ENCODE measurements around the gene FGD1.

FGD1 gene

DNA sequence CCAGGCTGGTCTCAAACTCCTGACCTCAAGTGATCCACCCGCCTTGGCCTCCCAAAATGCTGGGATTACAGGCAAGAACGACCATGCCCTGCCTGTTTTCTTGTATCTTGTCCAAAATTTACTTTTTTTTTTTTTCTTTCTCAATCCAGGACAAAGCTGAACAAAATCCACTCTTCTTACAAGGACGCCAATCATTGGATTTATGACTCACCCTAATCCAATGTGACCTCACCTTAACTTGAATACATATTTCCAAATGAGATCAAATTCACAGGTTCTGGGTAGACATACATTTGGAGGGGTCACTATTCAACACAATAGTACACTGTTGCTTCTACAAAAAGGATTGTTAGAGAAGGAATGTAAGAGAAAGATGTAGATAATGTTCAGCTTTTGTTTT is 73.9 kb downstream of the FGD1 start:
- DNase-seq (ENCODE audit: low read depth, low spot score): no peak
- Histone ChIP-seq H3K4me3 (no peak overlapping the region), H3K9me3 (ENCODE audit: low read depth, low read length) (no peaks in the 10 kb centered on the region), H3K36me3 (ENCODE audit: insufficient read depth, low read length) (no peaks in the 10 kb centered on the region), H3K27ac (no peak overlapping the region), H3K9ac (ENCODE audit: insufficient read length) (no peak overlapping the region)
- TF ChIP-seq FOXP2 (optimal IDR thresholded peaks at IDR 0.05; ENCODE audit: control extremely low read depth, extremely low read length, insufficient read depth) (no peak), POLR2AphosphoS5 (IDR thresholded peaks at IDR 0.05; ENCODE audit: borderline replicate concordance, low read depth, low read length) (no peak), EZH2 (IDR thresholded peaks at IDR 0.05) (no peak)

DNA sequence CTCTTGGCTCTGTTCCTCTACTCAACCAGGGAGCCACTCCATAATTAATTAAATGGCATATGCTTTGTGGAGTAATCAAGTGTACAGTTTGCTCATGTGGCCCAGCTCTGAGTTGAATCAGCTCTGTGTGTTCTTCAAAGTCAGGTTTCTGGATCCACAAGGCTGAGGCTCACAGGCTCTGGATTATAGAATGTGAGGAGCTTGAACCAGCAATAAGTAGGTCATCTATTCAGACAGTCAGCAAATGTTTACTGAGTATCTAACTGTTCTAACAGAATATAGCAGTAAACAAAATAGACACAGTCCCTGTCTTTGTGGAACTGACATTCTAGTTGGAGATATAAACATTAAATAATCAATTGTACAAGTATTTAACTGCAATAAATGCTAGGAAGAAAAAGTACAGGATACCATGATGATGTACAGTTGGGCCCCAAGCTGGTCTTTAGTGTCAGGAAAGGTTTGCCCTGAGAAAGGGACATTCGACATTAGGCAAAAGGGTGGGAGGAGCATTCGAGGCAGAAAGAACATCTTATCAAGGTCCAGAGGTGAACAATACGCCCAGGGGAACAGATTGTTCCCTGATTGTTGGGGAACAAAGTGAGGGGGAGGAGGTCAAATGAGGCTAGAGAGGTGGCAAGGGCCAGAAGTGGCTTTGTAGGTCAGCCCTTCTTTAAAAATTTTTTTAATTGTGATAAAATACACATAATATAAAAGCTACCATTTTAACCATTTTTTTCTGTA is 76.3 kb downstream of the FGD1 start:
- H3K9me3 ChIP-seq (ENCODE audit: low read depth, low read length): no peaks in the 10 kb centered on the region
- H3K27ac ChIP-seq: no peak overlapping the region
- H3K4me3 ChIP-seq: no peak overlapping the region
- no peaks in the 10 kb centered on the region for H3K36me3 ChIP-seq (ENCODE audit: insufficient read depth, low read length)
- TF ChIP-seq FOXP2 (optimal IDR thresholded peaks at IDR 0.05; ENCODE audit: control extremely low read depth, extremely low read length, insufficient read depth): no peak
- TF ChIP-seq POLR2AphosphoS5 (IDR thresholded peaks at IDR 0.05; ENCODE audit: borderline replicate concordance, low read depth, low read length): no peak
- TF ChIP-seq EZH2 (IDR thresholded peaks at IDR 0.05): no peak
- no peak overlapping the region for H3K9ac ChIP-seq (ENCODE audit: insufficient read length)
- no peak for DNase-seq (ENCODE audit: low read depth, low spot score)

DNA sequence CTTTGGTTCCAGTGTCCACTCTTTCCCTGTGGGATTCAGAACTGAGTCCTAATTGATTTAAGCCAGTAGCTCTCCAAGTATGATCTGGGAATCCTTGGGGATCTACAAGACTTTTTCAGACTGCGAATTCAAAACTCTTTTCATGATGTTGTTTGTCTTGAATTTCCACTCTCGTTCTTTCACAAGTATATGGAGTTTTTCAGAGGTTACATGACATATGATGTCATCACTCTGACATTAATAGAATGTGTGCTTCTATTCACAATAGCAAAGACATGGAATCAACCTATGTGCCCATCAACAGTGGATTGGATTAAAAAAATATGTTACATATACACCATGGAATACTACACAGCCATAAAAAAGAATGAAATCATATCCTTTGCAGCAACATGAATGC is 79.1 kb downstream of the FGD1 start:
- TF ChIP-seq EZH2 (IDR thresholded peaks at IDR 0.05): no peak
- TF ChIP-seq POLR2AphosphoS5 (IDR thresholded peaks at IDR 0.05; ENCODE audit: borderline replicate concordance, low read depth, low read length): no peak
- TF ChIP-seq FOXP2 (optimal IDR thresholded peaks at IDR 0.05; ENCODE audit: control extremely low read depth, extremely low read length, insufficient read depth): no peak
- Histone ChIP-seq H3K36me3 (ENCODE audit: insufficient read depth, low read length) (no peaks in the 10 kb centered on the region), H3K27ac (no peak overlapping the region), H3K4me3 (no peak overlapping the region), H3K9me3 (ENCODE audit: low read depth, low read length) (no peaks in the 10 kb centered on the region), H3K9ac (ENCODE audit: insufficient read length) (no peak overlapping the region)
- DNase-seq (ENCODE audit: low read depth, low spot score): no peak

DNA sequence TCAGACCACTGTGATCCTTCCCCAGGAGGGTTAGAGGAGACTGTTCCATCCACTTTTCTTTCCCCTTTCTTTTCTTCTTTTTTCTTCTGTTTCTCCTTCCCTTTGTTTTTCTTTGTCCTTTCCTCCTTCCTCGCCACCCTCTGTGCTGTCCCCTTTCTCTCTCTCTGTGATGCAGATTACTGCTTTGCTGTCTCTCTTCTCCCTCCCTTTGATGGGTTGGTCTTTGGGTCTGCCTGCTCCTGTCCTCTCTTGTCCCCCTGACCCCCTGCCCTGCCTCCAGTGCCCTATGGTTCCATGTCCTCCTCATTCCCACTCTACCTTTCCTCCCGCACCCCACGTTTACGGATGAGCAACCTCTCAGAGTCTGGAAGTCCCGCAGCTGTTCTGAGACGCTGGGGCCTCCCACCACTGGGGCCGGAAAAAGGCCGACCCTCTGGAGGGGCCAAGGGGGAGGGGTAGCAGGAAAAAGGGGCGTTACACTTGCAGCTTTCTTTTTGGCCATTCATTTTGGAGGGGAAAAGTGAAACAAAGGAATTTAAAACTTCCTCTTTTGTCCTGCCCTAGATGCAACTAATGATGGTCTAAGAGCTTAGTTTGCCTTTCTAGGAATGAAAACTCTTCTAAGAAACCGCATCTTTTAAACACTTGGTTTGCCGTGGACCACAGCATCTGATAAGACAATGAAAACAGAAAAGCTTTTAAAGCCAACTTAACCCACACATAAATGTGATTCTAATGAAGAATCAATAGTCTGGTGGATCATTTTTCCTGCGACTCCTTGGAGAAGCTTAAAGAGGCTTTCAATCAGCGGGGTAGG is 80.3 kb downstream of the FGD1 start:
- no peak overlapping the region for H3K27ac ChIP-seq

DNA sequence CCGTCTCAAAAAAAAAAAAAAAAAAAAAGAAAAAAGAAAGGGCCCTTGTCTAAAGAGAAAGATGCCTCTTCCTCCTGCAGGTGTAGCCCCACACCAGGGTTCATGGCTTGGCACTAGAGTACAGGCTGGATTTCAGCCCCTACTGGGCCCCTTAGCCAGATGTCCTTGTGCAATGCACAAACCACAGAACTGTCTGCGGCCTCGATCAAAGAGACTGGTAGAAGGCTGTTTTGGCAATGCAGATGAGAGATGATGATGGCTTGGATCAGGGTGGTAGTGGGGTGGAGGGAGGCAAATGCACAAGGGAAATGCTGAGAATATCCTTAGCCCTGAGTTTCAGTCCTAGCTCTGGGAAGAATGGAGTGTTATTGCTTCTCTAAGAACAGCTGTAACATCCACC is 82.3 kb downstream of the FGD1 start:
- no peaks in the 10 kb centered on the region for H3K36me3 ChIP-seq (ENCODE audit: insufficient read depth, low read length)
- no peak overlapping the region for H3K27ac ChIP-seq
- H3K9ac ChIP-seq (ENCODE audit: insufficient read length): no peak overlapping the region
- no peak for TF ChIP-seq FOXP2 (optimal IDR thresholded peaks at IDR 0.05; ENCODE audit: control extremely low read depth, extremely low read length, insufficient read depth)
- no peak for TF ChIP-seq POLR2AphosphoS5 (IDR thresholded peaks at IDR 0.05; ENCODE audit: borderline replicate concordance, low read depth, low read length)
- no peak for TF ChIP-seq EZH2 (IDR thresholded peaks at IDR 0.05)
- no peak overlapping the region for H3K4me3 ChIP-seq
- no peaks in the 10 kb centered on the region for H3K9me3 ChIP-seq (ENCODE audit: low read depth, low read length)
- no peak for DNase-seq (ENCODE audit: low read depth, low spot score)

More for the DNA sequence above, 80.3 kb downstream of the FGD1 start:
- H3K9ac ChIP-seq (ENCODE audit: insufficient read length): no peak overlapping the region
- no peak for DNase-seq (ENCODE audit: low read depth, low spot score)
- no peak for TF ChIP-seq POLR2AphosphoS5 (IDR thresholded peaks at IDR 0.05; ENCODE audit: borderline replicate concordance, low read depth, low read length)
- no peak for TF ChIP-seq FOXP2 (optimal IDR thresholded peaks at IDR 0.05; ENCODE audit: control extremely low read depth, extremely low read length, insufficient read depth)
- no peak for TF ChIP-seq EZH2 (IDR thresholded peaks at IDR 0.05)
- no peaks in the 10 kb centered on the region for H3K36me3 ChIP-seq (ENCODE audit: insufficient read depth, low read length)
- no peaks in the 10 kb centered on the region for H3K9me3 ChIP-seq (ENCODE audit: low read depth, low read length)
- H3K4me3 ChIP-seq: no peak overlapping the region

DNA sequence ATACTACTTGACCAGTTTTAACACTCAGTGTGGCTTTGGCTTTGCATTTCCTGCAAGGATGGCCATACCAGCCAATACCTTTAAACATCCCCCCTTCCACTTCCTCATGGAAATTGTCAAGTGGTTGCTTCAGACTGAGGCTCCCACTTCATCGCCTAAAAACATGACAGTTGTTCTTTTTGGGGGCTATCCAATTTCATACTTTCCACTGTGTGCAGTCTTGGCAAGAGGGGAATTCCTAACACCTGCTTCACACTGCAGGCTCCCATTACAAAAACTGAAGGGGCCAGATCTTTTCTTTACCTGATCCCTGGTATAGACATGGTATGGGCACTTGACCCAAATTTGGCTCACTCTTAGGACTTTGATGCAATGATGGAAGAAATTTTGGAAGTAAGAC is 84.3 kb downstream of the FGD1 start:
- no peak for DNase-seq (ENCODE audit: low read depth, low spot score)
- Histone ChIP-seq H3K9me3 (ENCODE audit: low read depth, low read length) (no peaks in the 10 kb centered on the region), H3K27ac (no peak overlapping the region), H3K36me3 (ENCODE audit: insufficient read depth, low read length) (no peaks in the 10 kb centered on the region), H3K4me3 (no peak overlapping the region), H3K9ac (ENCODE audit: insufficient read length) (no peak overlapping the region)
- no peak for TF ChIP-seq FOXP2 (optimal IDR thresholded peaks at IDR 0.05; ENCODE audit: control extremely low read depth, extremely low read length, insufficient read depth)
- no peak for TF ChIP-seq POLR2AphosphoS5 (IDR thresholded peaks at IDR 0.05; ENCODE audit: borderline replicate concordance, low read depth, low read length)
- no peak for TF ChIP-seq EZH2 (IDR thresholded peaks at IDR 0.05)

DNA sequence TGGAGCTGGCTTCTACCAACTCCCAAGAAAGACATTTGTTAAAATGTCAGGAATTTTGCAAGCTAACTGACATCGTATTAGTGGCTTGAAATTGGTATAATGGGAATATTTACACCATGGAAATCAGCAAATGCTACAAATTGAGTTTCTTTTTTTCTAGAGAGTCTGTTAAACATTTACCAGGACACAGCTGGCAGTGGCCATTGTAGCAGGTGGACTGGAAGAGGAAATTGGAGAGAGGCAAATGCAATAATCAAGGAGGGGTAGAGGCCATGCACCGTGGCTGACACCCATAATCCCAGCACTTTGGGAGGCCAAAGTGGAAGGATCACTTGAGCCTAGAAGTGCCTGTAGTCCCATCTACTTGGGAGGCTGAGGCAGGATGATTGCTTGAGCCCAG is 88.8 kb downstream of the FGD1 start:
- no peak for DNase-seq (ENCODE audit: low read depth, low spot score)
- Histone ChIP-seq H3K36me3 (ENCODE audit: insufficient read depth, low read length) (no peaks in the 10 kb centered on the region), H3K4me3 (no peak overlapping the region), H3K27ac (no peak overlapping the region), H3K9ac (ENCODE audit: insufficient read length) (no peak overlapping the region), H3K9me3 (ENCODE audit: low read depth, low read length) (no peaks in the 10 kb centered on the region)
- TF ChIP-seq FOXP2 (optimal IDR thresholded peaks at IDR 0.05; ENCODE audit: control extremely low read depth, extremely low read length, insufficient read depth) (no peak), POLR2AphosphoS5 (IDR thresholded peaks at IDR 0.05; ENCODE audit: borderline replicate concordance, low read depth, low read length) (no peak)

DNA sequence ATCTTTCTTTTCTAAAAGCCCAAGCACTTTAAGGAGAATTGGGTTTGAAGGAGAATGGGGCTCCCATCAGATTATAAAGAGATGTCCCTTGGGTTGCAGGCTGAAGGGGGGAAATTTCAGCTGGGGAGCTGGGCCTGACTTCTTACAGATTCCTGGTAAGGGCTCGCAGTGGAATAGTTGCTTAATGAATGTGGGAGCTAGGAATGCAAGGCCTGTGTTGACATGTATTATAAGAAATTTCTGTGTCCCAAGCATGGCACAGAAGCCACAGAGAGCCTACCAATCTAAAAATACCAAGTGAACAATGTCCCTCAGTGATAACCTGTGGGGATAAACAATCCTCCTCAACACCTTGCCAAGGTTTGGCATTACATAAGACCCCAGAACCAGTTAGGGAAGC is 98.9 kb downstream of the FGD1 start:
- Histone ChIP-seq H3K4me3 (no peak overlapping the region), H3K9ac (ENCODE audit: insufficient read length) (no peak overlapping the region), H3K9me3 (ENCODE audit: low read depth, low read length) (no peaks in the 10 kb centered on the region), H3K36me3 (ENCODE audit: insufficient read depth, low read length) (no peaks in the 10 kb centered on the region), H3K27ac (no peak overlapping the region)
- TF ChIP-seq FOXP2 (optimal IDR thresholded peaks at IDR 0.05; ENCODE audit: control extremely low read depth, extremely low read length, insufficient read depth): no peak
- TF ChIP-seq EZH2 (IDR thresholded peaks at IDR 0.05): no peak
- TF ChIP-seq POLR2AphosphoS5 (IDR thresholded peaks at IDR 0.05; ENCODE audit: borderline replicate concordance, low read depth, low read length): no peak
- no peak for DNase-seq (ENCODE audit: low read depth, low spot score)
